HG03095 (cell line): Measurements from ENCODE around the gene MOB3A.

Source experiments
- ATAC-seq: cut with Tn5 transposase; IDR thresholded peaks from one replicate; pipeline ENCODE4 v1.9.1; 2021; ENCODE audit warnings: moderate library complexity; ENCODE audit not compliant: unreplicated experiment

Gene MOB3A

GRCh38 chr19:2126879-2127518 is 30.9 kb upstream of the MOB3A start:
- no peak for ATAC-seq

- no peak for ATAC-seq
Measured at GRCh38 chr19:2123682-2124387, 27.7 kb upstream of the MOB3A start.

- ATAC-seq = no peak
Measured at GRCh38 chr19:2122982-2123381, 26.9 kb upstream of the MOB3A start.

GRCh38 chr19:2122251-2122650 is 26.1 kb upstream of the MOB3A start:
- ATAC-seq = no peak

- ATAC-seq = no peak
Measured at GRCh38 chr19:2121416-2122051, 25.4 kb upstream of the MOB3A start.

- no peak for ATAC-seq
Measured at GRCh38 chr19:2120821-2121220, 24.7 kb upstream of the MOB3A start.

GRCh38 chr19:2119921-2120785 is 24.0 kb upstream of the MOB3A start:
- no peak for ATAC-seq

GRCh38 chr19:2118438-2118837 is 22.3 kb upstream of the MOB3A start:
- no peak for ATAC-seq

GRCh38 chr19:2117215-2117960 is 21.3 kb upstream of the MOB3A start:
- ATAC-seq = no peak

- no peak for ATAC-seq
Measured at GRCh38 chr19:2116507-2116906, 20.4 kb upstream of the MOB3A start.

GRCh38 chr19:2115911-2116426 is 19.8 kb upstream of the MOB3A start:
- no peak for ATAC-seq

GRCh38 chr19:2115324-2115723 is 19.2 kb upstream of the MOB3A start:
- ATAC-seq = no peak

GRCh38 chr19:2114821-2115220 is 18.7 kb upstream of the MOB3A start:
- ATAC-seq = no peak

GRCh38 chr19:2114218-2114617 is 18.1 kb upstream of the MOB3A start:
- ATAC-seq = no peak

- ATAC-seq = no peak
Measured at GRCh38 chr19:2113439-2114211, 17.5 kb upstream of the MOB3A start.

GRCh38 chr19:2112516-2113320 is 16.6 kb upstream of the MOB3A start:
- no peak for ATAC-seq

GRCh38 chr19:2111886-2112285 is 15.8 kb upstream of the MOB3A start:
- ATAC-seq = no peak

- no peak for ATAC-seq
Measured at GRCh38 chr19:2111425-2111824, 15.3 kb upstream of the MOB3A start.

GRCh38 chr19:2110822-2111221 is 14.7 kb upstream of the MOB3A start:
- ATAC-seq = no peak
